ENCODE results near the gene C12orf57. TPM values are rescaled to one million over a fixed set of nuclear protein-coding genes. Genes with fewer than 3 reads are reported as not detected.

C12orf57 gene
- total and polyA plus RNA-seq, 2 of the 13 experiments (the other 11 are each of a cell fraction or from before 2014, with no cell fraction given), result 84.0 to 287 TPM

GRCh38 chr12:6937481-6938352 lies 6.1 kb upstream of the C12orf57 start (continued):
- TF ChIP-seq NFKB2 (CRISPR knock-in tag; IDR thresholded peaks at IDR 0.05; ENCODE audit: borderline replicate concordance) (peak; percentile 91; the same call in 1 of the 2 replicates), PAF1 (CRISPR knock-in tag; IDR thresholded peaks at IDR 0.05) (peak; percentile 90; the same call in 1 of the 2 replicates), HNRNPL (IDR thresholded peaks at IDR 0.05; ENCODE audit: low read depth, low read length) (peak; percentile 52; the same call in 1 of the 2 replicates), ZNF496 (CRISPR knock-in tag; IDR thresholded peaks at IDR 0.05; ENCODE audit: insufficient replicate concordance) (no peak), ZNF556 (CRISPR knock-in tag; IDR thresholded peaks at IDR 0.05; ENCODE audit: borderline replicate concordance) (peak; percentile 72; the same call in 1 of the 2 replicates), ZNF180 (CRISPR knock-in tag; IDR thresholded peaks at IDR 0.05; ENCODE audit: borderline replicate concordance, low read depth) (no peak), REST (IDR thresholded peaks at IDR 0.05; ENCODE audit: borderline replicate concordance in 1 of 2, low read depth in 1 of 2, low read length in 2 of 2) (no peak), ADNP (CRISPR knock-in tag; IDR thresholded peaks at IDR 0.05) (no peak), GLMP (CRISPR knock-in tag; IDR thresholded peaks at IDR 0.05; ENCODE audit: borderline replicate concordance) (no peak), MXD4 (CRISPR knock-in tag; IDR thresholded peaks at IDR 0.05) (peak; percentile 85), ZNF264 (CRISPR knock-in tag; IDR thresholded peaks at IDR 0.05) (0 out of 2 replicates have a peak, but pooled peaks have one; percentile 59), ARNT2 (CRISPR knock-in tag; IDR thresholded peaks at IDR 0.05; ENCODE audit: low read depth) (peak; percentile 93), ZNF629 (CRISPR knock-in tag; conservative IDR thresholded peaks at IDR 0.05) (peak; percentile 42; the same call in 1 of the 2 replicates), ZNF670 (CRISPR knock-in tag; IDR thresholded peaks at IDR 0.05; ENCODE audit: borderline replicate concordance) (peak; percentile 73; the same call in 1 of the 2 replicates), SMAD9 (CRISPR knock-in tag; IDR thresholded peaks at IDR 0.05) (0 out of 2 replicates have a peak, but pooled peaks have one; percentile 34), ZBTB7B (CRISPR knock-in tag; IDR thresholded peaks at IDR 0.05) (peak; percentile 82; the same call in 1 of the 2 replicates)
- TF ChIP-seq, protein P1, sequence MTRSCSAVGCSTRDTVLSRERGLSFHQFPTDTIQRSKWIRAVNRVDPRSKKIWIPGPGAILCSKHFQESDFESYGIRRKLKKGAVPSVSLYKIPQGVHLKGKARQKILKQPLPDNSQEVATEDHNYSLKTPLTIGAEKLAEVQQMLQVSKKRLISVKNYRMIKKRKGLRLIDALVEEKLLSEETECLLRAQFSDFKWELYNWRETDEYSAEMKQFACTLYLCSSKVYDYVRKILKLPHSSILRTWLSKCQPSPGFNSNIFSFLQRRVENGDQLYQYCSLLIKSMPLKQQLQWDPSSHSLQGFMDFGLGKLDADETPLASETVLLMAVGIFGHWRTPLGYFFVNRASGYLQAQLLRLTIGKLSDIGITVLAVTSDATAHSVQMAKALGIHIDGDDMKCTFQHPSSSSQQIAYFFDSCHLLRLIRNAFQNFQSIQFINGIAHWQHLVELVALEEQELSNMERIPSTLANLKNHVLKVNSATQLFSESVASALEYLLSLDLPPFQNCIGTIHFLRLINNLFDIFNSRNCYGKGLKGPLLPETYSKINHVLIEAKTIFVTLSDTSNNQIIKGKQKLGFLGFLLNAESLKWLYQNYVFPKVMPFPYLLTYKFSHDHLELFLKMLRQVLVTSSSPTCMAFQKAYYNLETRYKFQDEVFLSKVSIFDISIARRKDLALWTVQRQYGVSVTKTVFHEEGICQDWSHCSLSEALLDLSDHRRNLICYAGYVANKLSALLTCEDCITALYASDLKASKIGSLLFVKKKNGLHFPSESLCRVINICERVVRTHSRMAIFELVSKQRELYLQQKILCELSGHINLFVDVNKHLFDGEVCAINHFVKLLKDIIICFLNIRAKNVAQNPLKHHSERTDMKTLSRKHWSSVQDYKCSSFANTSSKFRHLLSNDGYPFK (CRISPR knock-in tag; IDR thresholded peaks at IDR 0.05; ENCODE audit: borderline replicate concordance), result peak; percentile 92; the same call in 1 of the 2 replicates
- TF ChIP-seq, protein P2, sequence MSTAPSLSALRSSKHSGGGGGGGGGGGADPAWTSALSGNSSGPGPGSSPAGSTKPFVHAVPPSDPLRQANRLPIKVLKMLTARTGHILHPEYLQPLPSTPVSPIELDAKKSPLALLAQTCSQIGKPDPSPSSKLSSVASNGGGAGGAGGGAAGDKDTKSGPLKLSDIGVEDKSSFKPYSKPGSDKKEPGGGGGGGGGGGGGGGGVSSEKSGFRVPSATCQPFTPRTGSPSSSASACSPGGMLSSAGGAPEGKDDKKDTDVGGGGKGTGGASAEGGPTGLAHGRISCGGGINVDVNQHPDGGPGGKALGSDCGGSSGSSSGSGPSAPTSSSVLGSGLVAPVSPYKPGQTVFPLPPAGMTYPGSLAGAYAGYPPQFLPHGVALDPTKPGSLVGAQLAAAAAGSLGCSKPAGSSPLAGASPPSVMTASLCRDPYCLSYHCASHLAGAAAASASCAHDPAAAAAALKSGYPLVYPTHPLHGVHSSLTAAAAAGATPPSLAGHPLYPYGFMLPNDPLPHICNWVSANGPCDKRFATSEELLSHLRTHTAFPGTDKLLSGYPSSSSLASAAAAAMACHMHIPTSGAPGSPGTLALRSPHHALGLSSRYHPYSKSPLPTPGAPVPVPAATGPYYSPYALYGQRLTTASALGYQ (CRISPR knock-in tag; IDR thresholded peaks at IDR 0.05), result no peak
